ENCODE data around the gene ZDHHC14.

ZDHHC14 gene

GRCh38 chr6:157721830-157722229 is 340.8 kb downstream of the ZDHHC14 start:
- Histone ChIP-seq H3K27ac (replicated peaks) (no peak overlapping the region), H3K4me3 (replicated peaks; ENCODE audit: insufficient read depth, low read length) (no peak overlapping the region), H3K27me3 (ENCODE audit: insufficient read depth, poor library complexity, severe bottlenecking) (no peaks in the 10 kb centered on the region)
- TF ChIP-seq REST (IDR thresholded peaks at IDR 0.05; ENCODE audit: insufficient replicate concordance, low read depth): no peak
- TF ChIP-seq GABPA (IDR thresholded peaks at IDR 0.05; ENCODE audit: low read depth): no peak
- no peak for TF ChIP-seq SPI1 (IDR thresholded peaks at IDR 0.05; ENCODE audit: borderline replicate concordance, low read depth)
- no peak for TF ChIP-seq POLR2AphosphoS5 (IDR thresholded peaks at IDR 0.05; ENCODE audit: low read depth)
- TF ChIP-seq, protein P1, sequence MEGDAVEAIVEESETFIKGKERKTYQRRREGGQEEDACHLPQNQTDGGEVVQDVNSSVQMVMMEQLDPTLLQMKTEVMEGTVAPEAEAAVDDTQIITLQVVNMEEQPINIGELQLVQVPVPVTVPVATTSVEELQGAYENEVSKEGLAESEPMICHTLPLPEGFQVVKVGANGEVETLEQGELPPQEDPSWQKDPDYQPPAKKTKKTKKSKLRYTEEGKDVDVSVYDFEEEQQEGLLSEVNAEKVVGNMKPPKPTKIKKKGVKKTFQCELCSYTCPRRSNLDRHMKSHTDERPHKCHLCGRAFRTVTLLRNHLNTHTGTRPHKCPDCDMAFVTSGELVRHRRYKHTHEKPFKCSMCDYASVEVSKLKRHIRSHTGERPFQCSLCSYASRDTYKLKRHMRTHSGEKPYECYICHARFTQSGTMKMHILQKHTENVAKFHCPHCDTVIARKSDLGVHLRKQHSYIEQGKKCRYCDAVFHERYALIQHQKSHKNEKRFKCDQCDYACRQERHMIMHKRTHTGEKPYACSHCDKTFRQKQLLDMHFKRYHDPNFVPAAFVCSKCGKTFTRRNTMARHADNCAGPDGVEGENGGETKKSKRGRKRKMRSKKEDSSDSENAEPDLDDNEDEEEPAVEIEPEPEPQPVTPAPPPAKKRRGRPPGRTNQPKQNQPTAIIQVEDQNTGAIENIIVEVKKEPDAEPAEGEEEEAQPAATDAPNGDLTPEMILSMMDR (IDR thresholded peaks at IDR 0.05; ENCODE audit: insufficient read depth, low read length): no peak
- no peak for DNase-seq (ENCODE audit: low read depth in 1 of 2, low spot score in 1 of 2)

DNA sequence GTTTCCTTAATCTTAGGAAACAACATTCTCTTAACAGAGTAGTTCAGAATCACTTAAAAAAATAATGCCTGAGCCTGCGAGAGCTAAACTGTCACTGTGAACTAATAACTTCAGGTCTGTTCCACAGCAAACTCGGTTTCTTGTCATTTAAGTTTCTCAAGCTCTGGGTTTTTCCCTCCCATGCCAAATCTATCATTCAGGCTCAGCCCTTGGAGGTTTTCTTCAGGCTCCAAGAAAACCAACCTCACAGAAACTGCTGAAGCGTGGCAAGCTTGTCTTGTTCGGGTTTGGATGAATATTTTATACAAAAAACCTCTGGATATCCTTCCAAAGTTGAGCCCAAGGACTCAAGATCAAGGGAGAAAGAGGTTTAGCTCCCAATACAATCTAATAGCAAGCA is 342.4 kb downstream of the ZDHHC14 start:
- H3K27me3 ChIP-seq (ENCODE audit: insufficient read depth, poor library complexity, severe bottlenecking): no peaks in the 10 kb centered on the region
- TF ChIP-seq, protein P1 (IDR thresholded peaks at IDR 0.05; ENCODE audit: insufficient read depth, low read length): no peak
- TF ChIP-seq REST (IDR thresholded peaks at IDR 0.05; ENCODE audit: insufficient replicate concordance, low read depth): no peak
- no peak for TF ChIP-seq GABPA (IDR thresholded peaks at IDR 0.05; ENCODE audit: low read depth)
- no peak overlapping the region for H3K4me3 ChIP-seq (replicated peaks; ENCODE audit: insufficient read depth, low read length)
- no peak for DNase-seq (ENCODE audit: low read depth in 1 of 2, low spot score in 1 of 2)
- no peak overlapping the region for H3K27ac ChIP-seq (replicated peaks)

DNA sequence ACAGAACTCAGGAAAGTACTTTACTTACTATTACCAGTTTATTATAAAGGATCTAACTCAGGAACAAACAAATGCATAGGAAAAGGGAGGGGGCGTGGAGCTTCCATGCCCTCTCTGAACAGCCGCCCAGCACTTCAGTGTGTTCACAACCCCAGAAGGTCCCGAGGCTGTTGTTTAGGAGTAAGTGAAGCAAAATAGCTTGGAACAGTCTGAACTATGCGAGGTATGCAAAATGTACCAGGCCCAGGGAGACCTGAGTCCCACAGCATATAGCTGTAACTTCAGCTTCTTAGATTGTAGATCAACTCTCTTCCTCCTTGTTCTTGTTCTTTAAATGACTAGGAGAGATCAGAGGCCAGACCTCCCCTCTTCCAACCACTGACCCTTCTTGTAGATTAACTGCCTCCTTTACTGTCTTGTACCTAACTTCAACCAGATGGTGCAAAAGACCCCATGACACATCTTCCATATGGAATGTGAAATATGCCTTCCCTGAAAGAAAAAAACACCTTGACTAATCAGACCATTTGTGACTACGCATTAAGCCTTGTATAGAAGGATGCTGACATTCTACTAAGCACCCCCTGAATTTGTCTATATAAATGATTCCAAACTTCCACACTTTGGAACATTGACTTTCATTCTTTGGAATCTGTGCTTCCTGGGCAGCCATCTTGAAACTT is 343.3 kb downstream of the ZDHHC14 start:
- Histone ChIP-seq H3K27ac (replicated peaks) (no peak overlapping the region), H3K4me3 (replicated peaks; ENCODE audit: insufficient read depth, low read length) (no peak overlapping the region), H3K27me3 (ENCODE audit: insufficient read depth, poor library complexity, severe bottlenecking) (no peaks in the 10 kb centered on the region)
- DNase-seq (ENCODE audit: low read depth in 1 of 2, low spot score in 1 of 2): no peak
- TF ChIP-seq POLR2AphosphoS5 (IDR thresholded peaks at IDR 0.05; ENCODE audit: low read depth) (no peak), GABPA (IDR thresholded peaks at IDR 0.05; ENCODE audit: low read depth) (no peak), SPI1 (IDR thresholded peaks at IDR 0.05; ENCODE audit: borderline replicate concordance, low read depth) (no peak), REST (IDR thresholded peaks at IDR 0.05; ENCODE audit: insufficient replicate concordance, low read depth) (no peak)
- TF ChIP-seq, protein P1 (IDR thresholded peaks at IDR 0.05; ENCODE audit: insufficient read depth, low read length): no peak
